Transverse colon (tissue), 4 donors: ENCODE data around the gene MYO18B. TPM values are rescaled to one million over a fixed set of nuclear protein-coding genes. Genes with fewer than 3 reads are reported as not detected.

ENCODE experiments used
- DNase-seq: peaks from one replicate; pipeline ENCODE4 v3.0.0-alpha.2; 2019
- H3K27ac ChIP-seq, 4 donors: fragments of 200-600 bp; sonication (generic); 2 replicates each; pipeline ENCODE4 v1.5.1; 2016 to 2018; ENCODE audit warnings: inconsistent platforms in 4 of 4
- H3K27me3 ChIP-seq: fragments of 200-600 bp; sonication (generic); 2 replicates; pipeline ENCODE4 v1.5.1; 2017; ENCODE audit warnings: inconsistent platforms
- H3K36me3 ChIP-seq, 4 donors: fragments of 200-600 bp; sonication (generic); 2 replicates each; pipeline ENCODE4 v1.5.1; 2017 to 2019; ENCODE audit warnings: inconsistent platforms in 4 of 4
- H3K4me1 ChIP-seq, 4 donors: fragments of 200-600 bp; sonication (generic); 2 replicates each; pipeline ENCODE4 v1.5.1; 2017 to 2020; ENCODE audit warnings: inconsistent platforms in 4 of 4
- H3K4me3 ChIP-seq, 4 donors: fragments of 200-600 bp; sonication (generic); 1 replicate in 1 of 4; 2 replicates in 3 of 4; pipeline versions ENCODE4 v1.5.1 to v1.6.1; 2017 to 2019; ENCODE audit warnings: inconsistent platforms in 4 of 4
- H3K9me3 ChIP-seq, 2 donors: fragments of 200-600 bp; sonication (generic); 2 replicates each; pipeline ENCODE4 v1.5.1; 2017 to 2019; ENCODE audit warnings: inconsistent platforms in 2 of 2
- EP300 ChIP-seq: sonication (generic); formaldehyde crosslinking; IDR thresholded peaks from one replicate; pipeline ENCODE4 v1.6.1; 2017; ENCODE audit warnings: antibody characterized with exemption, low read depth
- POLR2A ChIP-seq: fragments of 450-650 bp; IDR thresholded peaks from one replicate; pipeline ENCODE4 v1.6.1; 2016; ENCODE audit warnings: antibody characterized with exemption, mild to moderate bottlenecking, moderate library complexity
- POLR2AphosphoS5 ChIP-seq, 3 donors: sonication (generic); formaldehyde crosslinking; IDR thresholded peaks; one replicate each; pipeline ENCODE4 v1.6.1; 2016; ENCODE audit warnings: antibody characterized with exemption in 3 of 3
- WGBS, 2 donors: methylation state at CpG; one replicate each; pipeline ENCODE4 v1.1.5; 2018; ENCODE audit warnings: low coverage in 1 of 2; 5-methylcytosine and 5-hydroxymethylcytosine counted together
- in situ Hi-C, 4 donors: fragments of 200-750 bp; cut with MboI; loops; one replicate each; pipeline versions ENCODE4 v1.15.0 to v1.15.1; 2017; ENCODE audit warnings: low sequenced_read_pairs in 3 of 4, low pct_ligation_motif_present in 1 of 4, low pct_unique_long_range_greater_than_20kb in 1 of 4
- intact Hi-C: fragments of 100-400 bp; cut with DNase I; formaldehyde crosslinking; loops from one replicate; pipeline ENCODE4 v1.15.1; 2023; ENCODE audit warnings: low total_unique reads
- total RNA-seq, 4 donors: library from RNA; depleted of rRNA; stranded (reverse); fragments of >200 nt; gene quantifications; one replicate each; pipeline ENCODE4 v1.1.0, GENCODE V29; 2016
- TF ChIP-seq, protein P1 (sequence below), 5 experiments: fragments of 200-600 bp in 3 of 5; fragments of 450-650 bp in 2 of 5; sonication (generic) in 3 of 5; IDR thresholded peaks; 1 replicate in 2 of 5; 2 replicates in 3 of 5; pipeline ENCODE4 v1.5.1; 2016 to 2017; ENCODE audit warnings: antibody characterized with exemption in 5 of 5, inconsistent platforms in 3 of 5, mild to moderate bottlenecking in 2 of 5, moderate library complexity in 1 of 5

MYO18B gene
- total RNA-seq, 4 donors from 2014 or later = 0.27 TPM; not detected in 3

DNA sequence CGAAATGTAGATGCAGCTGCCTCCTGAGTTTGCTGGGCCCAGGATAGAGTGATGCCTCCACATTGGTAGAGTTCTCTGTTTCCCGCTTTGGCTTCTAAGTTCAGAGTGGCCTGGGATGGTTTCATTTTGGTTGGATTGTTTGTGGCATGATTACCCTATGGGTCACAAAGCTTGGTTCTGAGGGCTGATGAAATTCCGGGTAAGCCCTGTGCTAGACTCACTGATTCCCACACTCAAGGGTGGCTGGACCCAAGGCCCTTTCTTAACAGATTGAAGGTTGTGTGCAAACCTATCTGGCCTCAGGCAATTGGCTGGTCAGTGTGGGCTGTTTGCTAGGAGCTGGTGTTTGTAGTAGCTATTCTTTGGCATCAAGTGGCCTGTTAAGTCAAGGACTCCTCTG is 158.4 kb downstream of the MYO18B start:
- 95% methylated on average over 3 of the region's 3 CpGs; no CpG with 5 or more reads in 1 of the 2 donors for WGBS, 2 donors
- H3K4me1 ChIP-seq = no peaks in the 10 kb centered on the region
- no peak overlapping the region for H3K27ac ChIP-seq
- in situ Hi-C loops (no loop called here), intact Hi-C loops (no loop called here)
- H3K4me3 ChIP-seq = no peak overlapping the region
- H3K36me3 ChIP-seq = no peaks in the 10 kb centered on the region
- DNase-seq = no peak
- no peaks in the 10 kb centered on the region for H3K9me3 ChIP-seq
- TF ChIP-seq POLR2A = no peak
- TF ChIP-seq EP300 = no peak
- TF ChIP-seq POLR2AphosphoS5 (IDR thresholded peaks at IDR 0.05) = no peak
- TF ChIP-seq, protein P1, sequence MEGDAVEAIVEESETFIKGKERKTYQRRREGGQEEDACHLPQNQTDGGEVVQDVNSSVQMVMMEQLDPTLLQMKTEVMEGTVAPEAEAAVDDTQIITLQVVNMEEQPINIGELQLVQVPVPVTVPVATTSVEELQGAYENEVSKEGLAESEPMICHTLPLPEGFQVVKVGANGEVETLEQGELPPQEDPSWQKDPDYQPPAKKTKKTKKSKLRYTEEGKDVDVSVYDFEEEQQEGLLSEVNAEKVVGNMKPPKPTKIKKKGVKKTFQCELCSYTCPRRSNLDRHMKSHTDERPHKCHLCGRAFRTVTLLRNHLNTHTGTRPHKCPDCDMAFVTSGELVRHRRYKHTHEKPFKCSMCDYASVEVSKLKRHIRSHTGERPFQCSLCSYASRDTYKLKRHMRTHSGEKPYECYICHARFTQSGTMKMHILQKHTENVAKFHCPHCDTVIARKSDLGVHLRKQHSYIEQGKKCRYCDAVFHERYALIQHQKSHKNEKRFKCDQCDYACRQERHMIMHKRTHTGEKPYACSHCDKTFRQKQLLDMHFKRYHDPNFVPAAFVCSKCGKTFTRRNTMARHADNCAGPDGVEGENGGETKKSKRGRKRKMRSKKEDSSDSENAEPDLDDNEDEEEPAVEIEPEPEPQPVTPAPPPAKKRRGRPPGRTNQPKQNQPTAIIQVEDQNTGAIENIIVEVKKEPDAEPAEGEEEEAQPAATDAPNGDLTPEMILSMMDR (IDR thresholded peaks at IDR 0.05) = no peak
- H3K27me3 ChIP-seq = peaks cover 5% of the 10 kb centered on the region

DNA sequence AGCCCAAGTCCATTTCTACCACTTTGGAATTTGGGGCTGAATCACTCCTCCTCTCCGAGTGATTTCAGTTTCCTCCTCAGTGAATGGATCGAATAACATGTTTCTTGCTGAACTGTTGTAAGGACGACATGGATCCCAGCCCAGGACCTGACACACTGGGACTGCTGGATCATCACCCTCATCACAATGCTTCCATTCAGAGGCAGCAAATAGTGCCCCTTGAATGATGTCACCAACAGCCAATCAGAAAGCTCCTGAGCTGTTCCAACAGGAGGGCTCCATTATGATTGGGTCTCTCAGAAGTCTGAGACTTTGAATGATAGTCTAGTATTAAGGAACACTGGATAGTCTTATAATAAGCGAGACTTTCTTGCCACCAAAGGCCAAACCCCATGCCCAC is 158.9 kb downstream of the MYO18B start:
- Histone ChIP-seq H3K36me3 (no peaks in the 10 kb centered on the region), H3K27ac (no peak overlapping the region), H3K4me1 (no peaks in the 10 kb centered on the region), H3K9me3 (no peaks in the 10 kb centered on the region), H3K27me3 (peaks cover 5% of the 10 kb centered on the region), H3K4me3 (no peak overlapping the region)
- TF ChIP-seq EP300 (no peak), POLR2AphosphoS5 (IDR thresholded peaks at IDR 0.05) (no peak), POLR2A (no peak)
- TF ChIP-seq, protein P1 (IDR thresholded peaks at IDR 0.05) = no peak
- 85 to 93% methylated on average over 3 to 4 of the region's 4 CpGs for WGBS, 2 donors
- in situ Hi-C loops (no loop called here), intact Hi-C loops (no loop called here)
- DNase-seq = no peak

DNA sequence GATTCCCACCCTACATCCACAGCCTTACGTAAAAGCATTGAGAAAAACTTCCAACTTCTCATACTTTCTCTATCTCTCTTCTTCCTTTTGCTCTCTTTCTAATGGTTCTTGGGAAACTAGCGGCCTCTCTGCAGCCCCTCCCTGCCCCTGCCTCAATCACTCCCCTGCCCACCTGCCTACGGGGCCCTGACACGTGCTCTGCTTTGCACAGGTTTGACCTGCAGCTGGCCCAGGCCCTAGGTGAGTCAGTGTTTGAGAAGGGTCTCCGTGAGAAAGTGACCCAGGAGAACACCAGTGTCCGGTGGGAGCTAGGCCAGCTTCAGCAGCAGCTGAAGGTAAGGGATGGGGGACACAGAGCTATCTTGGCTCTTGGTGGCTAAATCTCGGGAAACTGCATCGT is 160.4 kb downstream of the MYO18B start:
- Histone ChIP-seq H3K36me3 (no peaks in the 10 kb centered on the region), H3K4me1 (no peaks in the 10 kb centered on the region), H3K4me3 (no peak overlapping the region), H3K27ac (no peak overlapping the region), H3K27me3 (peaks cover 5% of the 10 kb centered on the region), H3K9me3 (no peaks in the 10 kb centered on the region)
- no peak for DNase-seq
- WGBS, 2 donors = 70 to 93% methylated on average over 2 to 8 of the region's 8 CpGs
- TF ChIP-seq POLR2A (no peak), POLR2AphosphoS5 (IDR thresholded peaks at IDR 0.05) (no peak), EP300 (no peak)
- TF ChIP-seq, protein P1 (IDR thresholded peaks at IDR 0.05) = no peak
- intact Hi-C loops (no loop called here), in situ Hi-C loops (no loop called here)

DNA sequence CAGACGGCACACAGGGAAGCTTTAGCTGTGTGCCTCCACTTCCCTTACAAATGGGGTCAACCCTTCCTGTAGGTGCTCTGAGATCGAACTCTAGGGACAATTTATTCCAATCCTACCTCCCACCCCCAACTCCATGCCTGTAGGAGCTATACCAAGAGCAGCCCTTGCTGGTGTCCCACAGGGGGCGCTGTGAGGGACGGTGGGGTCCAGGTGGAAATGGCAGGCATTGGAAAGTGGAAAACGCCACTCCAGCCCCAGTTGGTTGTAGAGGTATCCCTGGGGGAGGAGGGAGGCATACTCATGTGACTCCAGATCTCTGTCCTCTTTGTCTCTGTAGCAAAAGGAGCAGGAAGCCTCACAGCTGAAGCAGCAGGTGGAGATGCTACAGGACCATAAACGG is 161.3 kb downstream of the MYO18B start:
- Histone ChIP-seq H3K27me3 (peaks cover 5% of the 10 kb centered on the region), H3K9me3 (no peaks in the 10 kb centered on the region), H3K36me3 (no peaks in the 10 kb centered on the region), H3K27ac (no peak overlapping the region), H3K4me3 (no peak overlapping the region), H3K4me1 (no peaks in the 10 kb centered on the region)
- 34 to 100% methylated on average over 1 to 6 of the region's 6 CpGs for WGBS, 2 donors
- in situ Hi-C loops = no loop called here
- TF ChIP-seq POLR2A = no peak
- TF ChIP-seq, protein P1 (IDR thresholded peaks at IDR 0.05) = peak in 1 of 5 experiments; percentile 11
- no peak for DNase-seq
- intact Hi-C loops = no loop called here
